Neuron (in vitro differentiated cells): ENCODE measurements around the gene CPM.

ENCODE experiments used
- H2AFZ ChIP-seq: one replicate; pipeline ENCODE4 v1.6.1; 2013; ENCODE audit warnings: low read depth, mild to moderate bottlenecking, inconsistent platforms, low read length, moderate library complexity
- H3K27me3 ChIP-seq: one replicate; pipeline ENCODE4 v1.6.1; 2013; ENCODE audit warnings: low read length; ENCODE audit not compliant: insufficient read depth
- H3K36me3 ChIP-seq: one replicate; pipeline ENCODE4 v1.6.1; 2013; ENCODE audit warnings: low read length; ENCODE audit not compliant: insufficient read depth
- H3K4me1 ChIP-seq: one replicate; pipeline ENCODE4 v1.6.1; 2013; ENCODE audit warnings: low read length; ENCODE audit not compliant: insufficient read depth
- H3K4me3 ChIP-seq: 2 replicates; pipeline ENCODE4 v1.5.1; 2013; ENCODE audit warnings: mild to moderate bottlenecking, low read length, moderate library complexity
- H3K9me3 ChIP-seq: one replicate; pipeline ENCODE4 v1.6.1; 2013; ENCODE audit warnings: low read length

Gene CPM

DNA sequence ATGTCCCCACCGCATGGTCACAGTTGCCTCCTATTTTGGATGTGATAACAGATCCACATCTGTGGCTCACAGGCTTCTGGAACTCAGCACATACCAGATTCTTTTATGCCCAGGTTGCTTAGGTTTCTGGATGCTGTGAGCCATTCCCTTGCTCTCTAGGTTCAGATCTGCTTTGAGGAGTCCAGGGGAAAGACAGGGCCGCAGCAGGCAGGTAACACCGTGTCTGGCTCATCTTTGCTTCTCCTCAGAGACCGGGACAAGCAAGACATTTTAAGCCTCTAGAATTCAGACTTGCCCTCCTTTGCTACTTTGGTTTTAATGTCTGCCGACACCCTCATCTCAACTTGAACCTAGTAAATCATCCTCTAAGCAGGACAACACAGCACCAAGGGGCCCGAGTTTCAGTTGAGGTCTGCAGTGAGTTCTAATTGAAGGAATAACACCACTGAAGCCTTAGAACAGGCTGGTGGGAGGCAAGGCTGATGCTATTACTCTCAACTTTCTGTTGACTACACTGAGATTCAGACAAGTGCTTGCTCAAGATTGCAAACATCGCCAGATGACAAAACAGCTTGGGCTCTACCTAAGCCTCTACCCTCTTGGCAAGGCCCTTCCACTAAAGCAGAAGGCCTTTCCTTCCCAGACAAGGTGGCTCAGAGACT, 69.7 kb downstream of the CPM start:
- H3K9me3 ChIP-seq, result no peaks in the 10 kb centered on the region

DNA sequence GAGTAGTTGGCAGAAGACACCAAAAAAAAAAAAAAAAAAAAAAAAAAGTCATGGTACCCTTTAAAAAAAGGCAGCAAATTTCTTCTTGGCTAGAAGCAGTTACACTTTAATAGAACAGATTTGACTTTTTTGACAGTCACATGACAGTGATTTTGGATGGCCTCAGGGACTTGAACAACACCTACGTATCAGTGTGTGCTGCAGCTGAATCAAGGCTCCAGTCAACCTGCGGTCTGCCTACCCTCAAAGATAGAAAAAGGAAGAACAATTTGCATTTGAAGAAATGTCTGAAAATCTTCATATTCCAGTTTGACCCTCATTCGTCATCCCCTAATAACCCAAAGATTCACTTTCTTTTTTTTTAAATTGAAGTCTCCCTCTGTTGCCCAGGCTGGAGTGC, 71.1 kb downstream of the CPM start:
- no peak overlapping the region for H2AFZ ChIP-seq
- no peaks in the 10 kb centered on the region for H3K4me1 ChIP-seq
- H3K36me3 ChIP-seq, result no peaks in the 10 kb centered on the region

More for the DNA sequence above, 69.7 kb downstream of the CPM start:
- no peak overlapping the region for H2AFZ ChIP-seq
- H3K4me3 ChIP-seq, result no peak overlapping the region
- no peaks in the 10 kb centered on the region for H3K4me1 ChIP-seq
- no peaks in the 10 kb centered on the region for H3K27me3 ChIP-seq
- no peaks in the 10 kb centered on the region for H3K36me3 ChIP-seq

DNA sequence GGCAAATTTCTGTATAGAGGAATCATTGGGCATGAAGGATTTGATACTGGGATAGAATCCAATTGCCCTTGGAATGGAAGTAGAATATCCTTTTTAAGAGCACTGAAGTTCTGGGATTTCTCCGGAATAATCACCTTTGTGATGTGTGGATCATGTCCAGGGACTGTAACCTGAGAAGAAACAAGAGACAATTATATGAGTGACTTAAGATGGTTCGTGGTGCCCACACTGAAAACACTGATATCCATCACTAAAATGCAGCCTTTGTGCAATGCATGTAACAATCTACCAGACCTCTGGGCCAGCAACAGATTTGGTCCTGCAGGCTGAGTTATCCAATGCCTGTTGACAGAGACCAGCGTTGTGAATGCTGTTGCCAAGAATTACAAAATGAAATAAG, 76.5 kb downstream of the CPM start:
- Histone ChIP-seq H3K27me3 (no peaks in the 10 kb centered on the region), H3K36me3 (no peaks in the 10 kb centered on the region), H3K4me1 (no peaks in the 10 kb centered on the region), H3K4me3 (no peak overlapping the region), H2AFZ (no peak overlapping the region), H3K9me3 (no peaks in the 10 kb centered on the region)

More for the DNA sequence above, 71.1 kb downstream of the CPM start:
- no peaks in the 10 kb centered on the region for H3K27me3 ChIP-seq
- no peaks in the 10 kb centered on the region for H3K9me3 ChIP-seq
- no peak overlapping the region for H3K4me3 ChIP-seq

DNA sequence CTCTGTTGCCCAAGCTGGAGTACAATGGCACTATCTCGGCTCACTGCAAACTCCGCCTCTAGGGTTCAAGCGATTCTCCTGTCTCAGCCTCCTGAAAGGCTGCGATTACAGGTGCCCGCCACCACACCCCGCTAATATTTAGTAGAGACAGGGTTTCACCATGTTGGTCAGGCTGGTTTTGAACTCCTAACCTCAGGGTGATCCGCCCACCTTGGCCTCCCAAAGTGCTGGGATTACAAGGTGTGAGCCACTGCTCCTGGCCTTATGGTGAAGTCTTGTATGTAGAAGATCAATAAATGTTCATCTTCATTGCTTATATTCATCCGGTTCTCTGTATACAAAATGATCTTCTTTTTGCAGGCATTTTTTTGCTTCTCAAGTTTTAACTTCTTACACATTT, 77.2 kb downstream of the CPM start:
- Histone ChIP-seq H3K27me3 (no peaks in the 10 kb centered on the region), H2AFZ (no peak overlapping the region), H3K4me1 (no peaks in the 10 kb centered on the region), H3K9me3 (no peaks in the 10 kb centered on the region), H3K36me3 (no peaks in the 10 kb centered on the region), H3K4me3 (no peak overlapping the region)

DNA sequence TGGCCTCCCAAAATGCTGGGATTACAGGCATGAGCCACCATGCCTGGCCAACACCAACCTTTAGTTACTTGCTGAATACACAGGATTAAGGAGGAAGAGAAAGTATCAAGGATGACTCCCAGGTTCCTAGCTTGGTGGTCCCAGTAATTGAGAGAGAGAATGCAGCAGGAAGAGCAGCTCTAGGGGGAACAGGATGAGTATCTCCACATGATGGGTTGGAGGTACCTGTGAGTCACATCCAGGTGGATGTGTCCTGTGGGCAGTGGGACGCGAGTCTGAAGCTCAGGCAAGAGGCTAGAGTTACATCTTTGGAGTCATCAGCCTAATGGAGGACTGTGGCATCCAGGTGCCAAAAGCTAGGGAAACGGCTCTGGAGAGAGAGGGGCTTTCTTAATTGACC, 77.9 kb downstream of the CPM start:
- Histone ChIP-seq H3K27me3 (no peaks in the 10 kb centered on the region), H3K9me3 (no peaks in the 10 kb centered on the region), H3K36me3 (no peaks in the 10 kb centered on the region)

DNA sequence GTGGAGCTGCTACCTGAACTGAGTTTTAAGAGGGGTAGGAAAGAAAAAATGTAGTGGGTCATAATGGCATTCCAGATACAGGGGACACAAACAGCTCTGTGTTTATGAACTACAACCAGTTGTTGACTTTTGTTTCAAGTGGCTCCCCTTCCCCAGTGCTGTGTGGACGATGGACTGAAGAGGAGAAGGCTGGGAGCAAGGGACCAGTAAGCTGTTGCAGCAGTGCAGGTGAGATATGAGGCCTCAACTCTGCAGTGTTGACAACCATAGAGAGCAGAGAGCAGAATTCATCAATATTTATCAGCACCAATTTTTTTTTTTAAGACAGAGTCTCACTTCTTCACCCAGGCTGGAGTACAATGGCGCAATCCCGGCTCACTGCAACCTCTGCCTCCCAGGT, 78.4 kb downstream of the CPM start:
- no peak overlapping the region for H3K4me3 ChIP-seq
- no peaks in the 10 kb centered on the region for H3K36me3 ChIP-seq
- H2AFZ ChIP-seq, result no peak overlapping the region
- no peaks in the 10 kb centered on the region for H3K27me3 ChIP-seq
- no peaks in the 10 kb centered on the region for H3K9me3 ChIP-seq
- H3K4me1 ChIP-seq, result no peaks in the 10 kb centered on the region

More for the DNA sequence above, 77.9 kb downstream of the CPM start:
- no peak overlapping the region for H2AFZ ChIP-seq
- no peak overlapping the region for H3K4me3 ChIP-seq
- no peaks in the 10 kb centered on the region for H3K4me1 ChIP-seq

DNA sequence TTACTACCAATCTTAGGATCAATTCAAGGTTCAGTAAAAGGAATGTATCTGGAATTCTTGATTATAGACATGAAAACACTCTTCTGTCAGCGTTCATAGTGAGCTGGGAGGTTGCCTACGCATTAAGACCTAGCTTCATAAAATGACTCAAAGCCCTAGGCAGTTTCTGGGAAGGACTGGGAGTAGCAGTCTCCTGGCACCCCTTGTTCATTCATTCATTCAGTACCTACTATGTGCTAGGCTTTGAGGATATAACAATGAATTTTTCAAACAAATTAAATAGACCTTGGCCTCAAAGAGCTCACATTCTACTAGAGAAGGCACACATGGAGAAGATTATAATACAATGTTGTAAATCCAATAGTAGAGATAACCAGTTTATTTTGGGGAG, 78.9 kb downstream of the CPM start:
- H3K36me3 ChIP-seq, result no peaks in the 10 kb centered on the region
- no peaks in the 10 kb centered on the region for H3K27me3 ChIP-seq
- H3K4me3 ChIP-seq, result no peak overlapping the region
- H2AFZ ChIP-seq, result no peak overlapping the region
- no peaks in the 10 kb centered on the region for H3K9me3 ChIP-seq
- H3K4me1 ChIP-seq, result no peaks in the 10 kb centered on the region

DNA sequence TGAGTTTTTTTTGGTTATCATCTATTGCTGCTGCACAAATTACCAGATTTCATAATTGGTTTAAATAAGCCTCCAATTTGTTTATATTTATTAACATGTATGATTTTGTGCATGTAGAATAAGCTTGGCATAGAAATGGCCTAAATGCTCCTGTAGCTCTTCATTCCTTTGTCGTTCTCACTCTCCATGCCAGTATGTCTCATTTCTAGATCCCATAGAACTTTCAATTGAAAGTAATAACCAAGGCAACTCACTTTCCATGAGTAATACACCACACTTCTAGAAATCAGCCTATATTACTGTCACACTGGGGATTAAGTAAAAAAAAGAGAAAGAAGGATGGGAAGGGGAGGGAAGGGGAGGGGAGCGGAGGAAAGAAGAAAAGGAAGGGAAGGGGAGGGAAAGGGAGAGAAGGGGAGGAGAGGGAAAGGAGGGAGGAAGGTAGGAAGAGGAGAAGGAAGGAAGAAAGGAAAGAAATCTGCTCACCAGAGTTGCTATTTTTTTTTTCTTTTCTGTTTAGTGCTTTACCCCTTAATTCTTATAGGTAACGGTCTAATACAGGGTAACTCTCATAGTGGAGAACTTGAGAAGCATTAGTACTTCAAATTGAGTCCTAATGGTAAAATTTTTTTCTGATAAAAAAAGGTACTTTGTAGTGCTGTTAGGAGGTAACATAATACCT, 79.4 kb downstream of the CPM start:
- Histone ChIP-seq H3K27me3 (no peaks in the 10 kb centered on the region), H2AFZ (no peak overlapping the region), H3K4me3 (no peak overlapping the region), H3K4me1 (no peaks in the 10 kb centered on the region), H3K36me3 (no peaks in the 10 kb centered on the region), H3K9me3 (no peaks in the 10 kb centered on the region)

DNA sequence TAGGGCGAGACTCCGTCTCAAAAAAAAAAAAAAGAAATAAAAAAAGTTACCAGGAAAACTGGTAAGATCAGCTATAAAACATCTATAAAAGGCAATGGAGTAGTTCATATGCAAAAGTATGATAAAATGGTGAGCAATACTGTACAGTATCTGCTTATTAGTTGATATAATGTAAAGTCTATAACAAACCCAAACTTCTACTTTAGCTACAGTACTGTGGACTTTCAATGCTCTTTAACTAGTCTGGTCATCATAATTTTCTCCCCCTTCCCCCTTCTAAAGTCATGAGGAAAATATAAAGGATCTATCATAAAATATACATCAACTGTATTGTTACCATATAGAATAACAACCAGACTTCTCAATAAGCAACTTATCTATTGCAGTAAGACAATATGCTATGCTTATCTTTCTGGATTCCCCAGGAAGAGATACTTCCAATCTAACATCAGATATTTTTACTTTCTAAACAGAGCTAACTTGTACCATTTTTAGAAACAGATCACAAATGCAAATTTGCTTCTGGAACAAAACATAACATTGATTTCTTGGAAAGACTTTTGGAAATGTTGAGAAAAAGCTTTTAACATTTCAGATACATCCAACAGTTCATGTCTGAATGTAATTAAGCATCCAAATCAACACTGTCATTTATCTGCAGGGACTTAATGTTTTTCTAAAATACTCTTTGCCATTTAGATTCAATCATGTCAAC, 81.2 kb downstream of the CPM start:
- no peak overlapping the region for H2AFZ ChIP-seq
- H3K9me3 ChIP-seq, result no peaks in the 10 kb centered on the region
- no peaks in the 10 kb centered on the region for H3K36me3 ChIP-seq
- no peaks in the 10 kb centered on the region for H3K4me1 ChIP-seq
- no peak overlapping the region for H3K4me3 ChIP-seq
- no peaks in the 10 kb centered on the region for H3K27me3 ChIP-seq

DNA sequence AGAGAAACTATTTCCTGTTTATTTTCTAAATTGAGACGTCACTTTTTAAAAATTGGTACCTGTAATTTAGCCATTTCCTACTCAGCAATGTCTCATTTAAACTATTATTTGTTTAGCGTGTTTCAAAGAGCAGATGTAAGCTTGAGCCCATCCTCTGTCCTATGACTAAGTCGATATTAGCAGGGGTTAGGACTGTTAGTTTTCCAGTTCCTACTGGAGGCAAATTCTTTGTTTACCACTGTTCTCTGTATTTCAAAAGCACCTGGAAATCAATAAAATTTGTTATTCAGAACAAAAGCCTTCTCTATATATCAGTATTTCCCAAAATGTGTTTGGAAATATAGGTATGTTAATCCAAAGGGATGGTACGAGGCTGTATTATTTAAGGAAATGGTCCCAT, 82.6 kb downstream of the CPM start:
- Histone ChIP-seq H3K9me3 (no peaks in the 10 kb centered on the region), H3K4me1 (no peaks in the 10 kb centered on the region), H3K36me3 (peaks cover 2% of the 10 kb centered on the region), H3K27me3 (no peaks in the 10 kb centered on the region), H3K4me3 (no peak overlapping the region), H2AFZ (no peak overlapping the region)

DNA sequence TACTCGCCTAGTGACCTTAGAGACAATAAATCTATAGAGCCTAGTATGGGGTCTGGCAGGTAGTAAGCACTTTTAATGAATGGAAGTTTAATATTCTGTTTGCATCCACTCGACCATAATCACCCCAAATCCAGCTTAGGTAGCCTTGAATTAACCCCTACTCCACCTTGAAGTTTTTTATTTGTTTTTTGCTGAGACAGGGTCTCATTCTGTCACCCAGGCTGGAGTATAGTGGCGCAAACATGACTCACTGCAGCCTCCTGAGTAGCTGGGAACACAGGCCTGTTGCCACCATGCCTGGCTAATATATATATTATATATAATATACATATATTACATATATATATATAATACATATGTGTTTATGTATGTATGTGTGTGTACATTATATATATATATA, 86.2 kb downstream of the CPM start:
- Histone ChIP-seq H3K36me3 (peaks cover 25% of the 10 kb centered on the region), H3K9me3 (no peaks in the 10 kb centered on the region), H2AFZ (no peak overlapping the region), H3K4me3 (no peak overlapping the region), H3K27me3 (no peaks in the 10 kb centered on the region), H3K4me1 (no peaks in the 10 kb centered on the region)

DNA sequence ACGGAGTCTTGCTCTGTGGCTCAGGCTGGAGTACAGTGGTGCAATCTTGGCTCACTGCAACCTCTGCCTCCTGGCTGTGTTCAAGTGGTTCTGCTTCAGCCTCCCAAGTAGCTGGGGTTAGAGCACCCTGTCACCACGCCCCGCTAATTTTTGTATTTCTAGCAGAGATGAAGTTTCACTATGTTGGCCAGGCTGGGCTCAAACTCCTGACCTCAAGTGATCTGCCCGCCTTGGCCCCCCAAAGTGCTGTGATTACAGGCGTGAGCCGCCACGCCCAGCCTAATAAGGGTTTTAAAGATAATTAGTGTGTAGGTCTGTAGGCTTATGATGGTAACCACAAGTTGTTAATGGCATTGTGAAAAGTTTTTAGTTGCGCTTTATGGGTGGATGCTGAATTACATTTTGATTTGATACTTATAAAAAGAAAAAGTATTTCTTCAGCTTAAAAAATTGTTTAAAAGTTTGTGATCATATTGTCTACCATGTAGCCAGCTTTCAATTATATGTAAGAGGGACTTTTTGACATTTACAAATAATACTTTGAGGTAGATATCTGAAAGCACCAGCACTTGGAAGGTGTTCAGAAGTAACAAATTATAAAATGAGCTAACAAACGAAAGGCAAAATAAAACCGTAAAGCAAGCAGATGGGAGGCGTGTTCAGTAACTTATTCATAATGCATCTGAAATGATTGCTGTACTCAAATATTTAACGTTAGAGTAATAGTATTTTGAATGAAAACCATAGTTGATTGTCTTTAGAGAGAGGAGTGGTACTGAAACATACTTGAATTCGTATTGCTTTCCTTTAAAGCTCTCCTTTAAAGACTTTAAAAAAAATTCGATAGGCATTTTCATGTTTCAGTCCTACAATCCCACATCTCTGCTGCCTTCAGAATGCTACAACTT, 87.9 kb downstream of the CPM start:
- peaks cover 42% of the 10 kb centered on the region for H3K36me3 ChIP-seq
- no peaks in the 10 kb centered on the region for H3K9me3 ChIP-seq
- no peaks in the 10 kb centered on the region for H3K4me1 ChIP-seq
- H2AFZ ChIP-seq, result no peak overlapping the region
- H3K4me3 ChIP-seq, result no peak overlapping the region
- H3K27me3 ChIP-seq, result no peaks in the 10 kb centered on the region

DNA sequence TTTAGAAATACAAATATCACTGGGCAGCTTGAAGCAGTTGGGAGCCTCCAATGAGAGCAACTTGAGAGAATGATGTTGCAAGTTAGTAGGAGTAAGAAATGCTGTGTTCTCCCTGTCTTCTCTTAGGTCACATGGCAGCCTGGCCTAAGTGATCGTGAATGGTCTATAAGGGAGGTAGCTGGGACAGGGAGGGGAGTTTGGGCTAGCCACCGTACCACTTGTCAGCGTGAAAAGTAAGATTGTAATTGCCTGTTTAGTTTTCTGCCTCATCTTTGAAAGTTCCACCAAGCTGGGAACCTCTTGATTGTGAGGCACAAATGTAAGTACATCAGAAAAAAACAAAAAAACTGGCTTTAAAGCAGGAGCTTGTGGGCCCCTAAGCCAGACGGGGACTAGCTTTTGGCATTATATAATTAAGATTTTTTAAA, 88.6 kb downstream of the CPM start:
- no peaks in the 10 kb centered on the region for H3K27me3 ChIP-seq
- no peak overlapping the region for H2AFZ ChIP-seq
- H3K9me3 ChIP-seq, result no peaks in the 10 kb centered on the region
- no peak overlapping the region for H3K4me3 ChIP-seq
- H3K36me3 ChIP-seq, result peaks cover 48% of the 10 kb centered on the region
- H3K4me1 ChIP-seq, result no peaks in the 10 kb centered on the region
